Panc1 (cell line): ENCODE results near the gene KIDINS220. TPM values are rescaled to one million over a fixed set of nuclear protein-coding genes. Genes with fewer than 3 reads are reported as not detected.

Source experiments
- ATAC-seq: fragments of 200-7000 bp; cut with Tn5 transposase; 2 replicates; pipeline ENCODE4 v1.9.1; 2020; ENCODE audit warnings: mild to moderate bottlenecking, moderate library complexity
- BruUV-seq: library from RNA; stranded (reverse); fragments of 400-500 nt; replicated peaks from 2 replicates; lab custom pipeline; 2021; lab: Mats Ljungman, UMichigan
- CTCF ChIA-PET: fragments of 300-600 bp; sonication (Branson Sonifier 250); formaldehyde crosslinking; loops from one replicate; lab custom pipeline; 2022; ENCODE audit warnings: antibody characterized with exemption; lab: Charles Lee
- POLR2A ChIA-PET: fragments of 300-600 bp; sonication (Branson Sonifier 250); formaldehyde crosslinking; loops from one replicate; lab custom pipeline; 2022; ENCODE audit warnings: antibody characterized with exemption; lab: Charles Lee
- DNase-seq: peaks from one replicate; pipeline ENCODE4 v3.0.0-alpha.2; 2010; ENCODE audit warnings: low read depth, low spot score
- H3K27ac ChIP-seq: 2 replicates; pipeline ENCODE4 v1.5.1; 2011; ENCODE audit warnings: mild to moderate bottlenecking, low read length, inconsistent platforms
- H3K27me3 ChIP-seq: fragments of 200-500 bp; sonication (Bioruptor generic); 2 replicates; pipeline ENCODE4 v1.6.0; 2014; ENCODE audit warnings: low read length, inconsistent platforms; ENCODE audit not compliant: control insufficient read depth, insufficient read depth
- H3K36me3 ChIP-seq: fragments of 200-500 bp; sonication (Bioruptor generic); 2 replicates; pipeline ENCODE4 v1.5.1; 2014; ENCODE audit warnings: inconsistent platforms, mild to moderate bottlenecking, low read length, moderate library complexity; ENCODE audit not compliant: control insufficient read depth, insufficient read depth
- H3K4me1 ChIP-seq: 2 replicates; pipeline ENCODE4 v1.5.1; 2011; ENCODE audit warnings: inconsistent platforms, mild to moderate bottlenecking, low read length, moderate library complexity; ENCODE audit not compliant: control insufficient read depth, insufficient read depth
- H3K4me3 ChIP-seq, 2 experiments: 2 replicates each; pipeline ENCODE4 v1.5.1; 2011 to 2012; ENCODE audit warnings: low read depth in 2 of 2, low read length in 2 of 2, mild to moderate bottlenecking in 2 of 2, inconsistent platforms in 1 of 2, moderate library complexity in 1 of 2
- H3K9me3 ChIP-seq: fragments of 200-500 bp; sonication (Bioruptor generic); 2 replicates; pipeline ENCODE4 v1.5.1; 2014; ENCODE audit warnings: low read depth, mild to moderate bottlenecking, inconsistent platforms, low read length, moderate library complexity; ENCODE audit not compliant: control insufficient read depth, insufficient read depth
- POLR2AphosphoS5 ChIP-seq: IDR thresholded peaks from 2 replicates; pipeline ENCODE4 v1.6.1; 2012; ENCODE audit warnings: mild to moderate bottlenecking, low read depth, low read length, moderate library complexity
- SIN3A ChIP-seq: IDR thresholded peaks from 2 replicates; pipeline ENCODE4 v1.6.1; 2012; ENCODE audit warnings: low read depth, mild to moderate bottlenecking, low read length, moderate library complexity, borderline replicate concordance; ENCODE audit not compliant: insufficient read depth
- TCF7L2 ChIP-seq: IDR thresholded peaks from 2 replicates; pipeline ENCODE4 v1.6.1; 2011; ENCODE audit warnings: mild to moderate bottlenecking, low read depth, low read length, inconsistent platforms
- in situ Hi-C: cut with HindIII; loops from 2 replicates; pipeline ENCODE4 v1.10.0; 2016; ENCODE audit warnings: low sequenced_read_pairs, low pct_unique_long_range_greater_than_20kb
- intact Hi-C: fragments of 100-400 bp; cut with micrococcal nuclease; formaldehyde crosslinking; loops from one replicate; pipeline ENCODE4 v1.10.0; 2022; ENCODE audit not compliant: unreplicated experiment
- total RNA-seq: library from RNA; stranded (reverse); gene quantifications from one replicate; pipeline ENCODE4 v1.2.1, GENCODE V29; 2021; ENCODE audit not compliant: unreplicated experiment
- TF ChIP-seq, protein P1 (sequence below): fragments of 450-650 bp; IDR thresholded peaks from 2 replicates; pipeline ENCODE4 v1.5.1; 2017; ENCODE audit warnings: mild to moderate bottlenecking
- TF ChIP-seq, protein P2 (sequence below), 2 experiments: IDR thresholded peaks; 2 replicates each; pipeline ENCODE4 v1.6.1; 2011 to 2012; ENCODE audit warnings: low read depth in 2 of 2, control low read depth in 1 of 2, low read length in 1 of 2, mild to moderate bottlenecking in 1 of 2, moderate library complexity in 1 of 2; ENCODE audit not compliant: insufficient read depth in 1 of 2

Gene KIDINS220
- total RNA-seq, 1 experiment from 2014 or later: 39.3 TPM

DNA sequence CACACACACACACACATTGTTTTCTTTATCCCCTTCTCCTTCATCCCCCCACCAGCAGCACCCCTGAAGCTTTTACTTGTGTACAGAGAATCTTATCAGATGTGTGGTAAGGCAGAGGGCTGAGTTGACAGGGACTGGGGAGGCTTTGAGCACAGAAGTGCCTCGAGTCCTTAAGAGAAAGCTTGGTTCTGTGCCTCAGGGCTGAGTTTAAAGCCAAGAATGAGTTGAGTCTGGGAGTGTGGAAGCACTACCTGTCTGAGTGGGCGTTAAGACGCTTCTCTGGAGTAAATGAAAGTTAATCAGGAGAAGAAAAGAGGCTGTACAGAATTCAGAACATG lies 152.9 kb downstream of the KIDINS220 start:
- POLR2A ChIA-PET: interaction anchor here (0.6 kb wide), 1 partner anchor 957 kb away, joined by 4 read pairs; no protein-coding TSS in a partner anchor
- CTCF ChIA-PET: no interaction called here
- TF ChIP-seq TCF7L2 (no peak), SIN3A (no peak), POLR2AphosphoS5 (no peak)
- TF ChIP-seq, protein P1, sequence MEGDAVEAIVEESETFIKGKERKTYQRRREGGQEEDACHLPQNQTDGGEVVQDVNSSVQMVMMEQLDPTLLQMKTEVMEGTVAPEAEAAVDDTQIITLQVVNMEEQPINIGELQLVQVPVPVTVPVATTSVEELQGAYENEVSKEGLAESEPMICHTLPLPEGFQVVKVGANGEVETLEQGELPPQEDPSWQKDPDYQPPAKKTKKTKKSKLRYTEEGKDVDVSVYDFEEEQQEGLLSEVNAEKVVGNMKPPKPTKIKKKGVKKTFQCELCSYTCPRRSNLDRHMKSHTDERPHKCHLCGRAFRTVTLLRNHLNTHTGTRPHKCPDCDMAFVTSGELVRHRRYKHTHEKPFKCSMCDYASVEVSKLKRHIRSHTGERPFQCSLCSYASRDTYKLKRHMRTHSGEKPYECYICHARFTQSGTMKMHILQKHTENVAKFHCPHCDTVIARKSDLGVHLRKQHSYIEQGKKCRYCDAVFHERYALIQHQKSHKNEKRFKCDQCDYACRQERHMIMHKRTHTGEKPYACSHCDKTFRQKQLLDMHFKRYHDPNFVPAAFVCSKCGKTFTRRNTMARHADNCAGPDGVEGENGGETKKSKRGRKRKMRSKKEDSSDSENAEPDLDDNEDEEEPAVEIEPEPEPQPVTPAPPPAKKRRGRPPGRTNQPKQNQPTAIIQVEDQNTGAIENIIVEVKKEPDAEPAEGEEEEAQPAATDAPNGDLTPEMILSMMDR: no peak
- TF ChIP-seq, protein P2, sequence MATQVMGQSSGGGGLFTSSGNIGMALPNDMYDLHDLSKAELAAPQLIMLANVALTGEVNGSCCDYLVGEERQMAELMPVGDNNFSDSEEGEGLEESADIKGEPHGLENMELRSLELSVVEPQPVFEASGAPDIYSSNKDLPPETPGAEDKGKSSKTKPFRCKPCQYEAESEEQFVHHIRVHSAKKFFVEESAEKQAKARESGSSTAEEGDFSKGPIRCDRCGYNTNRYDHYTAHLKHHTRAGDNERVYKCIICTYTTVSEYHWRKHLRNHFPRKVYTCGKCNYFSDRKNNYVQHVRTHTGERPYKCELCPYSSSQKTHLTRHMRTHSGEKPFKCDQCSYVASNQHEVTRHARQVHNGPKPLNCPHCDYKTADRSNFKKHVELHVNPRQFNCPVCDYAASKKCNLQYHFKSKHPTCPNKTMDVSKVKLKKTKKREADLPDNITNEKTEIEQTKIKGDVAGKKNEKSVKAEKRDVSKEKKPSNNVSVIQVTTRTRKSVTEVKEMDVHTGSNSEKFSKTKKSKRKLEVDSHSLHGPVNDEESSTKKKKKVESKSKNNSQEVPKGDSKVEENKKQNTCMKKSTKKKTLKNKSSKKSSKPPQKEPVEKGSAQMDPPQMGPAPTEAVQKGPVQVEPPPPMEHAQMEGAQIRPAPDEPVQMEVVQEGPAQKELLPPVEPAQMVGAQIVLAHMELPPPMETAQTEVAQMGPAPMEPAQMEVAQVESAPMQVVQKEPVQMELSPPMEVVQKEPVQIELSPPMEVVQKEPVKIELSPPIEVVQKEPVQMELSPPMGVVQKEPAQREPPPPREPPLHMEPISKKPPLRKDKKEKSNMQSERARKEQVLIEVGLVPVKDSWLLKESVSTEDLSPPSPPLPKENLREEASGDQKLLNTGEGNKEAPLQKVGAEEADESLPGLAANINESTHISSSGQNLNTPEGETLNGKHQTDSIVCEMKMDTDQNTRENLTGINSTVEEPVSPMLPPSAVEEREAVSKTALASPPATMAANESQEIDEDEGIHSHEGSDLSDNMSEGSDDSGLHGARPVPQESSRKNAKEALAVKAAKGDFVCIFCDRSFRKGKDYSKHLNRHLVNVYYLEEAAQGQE (IDR thresholded peaks at IDR 0.05; ENCODE audit: insufficient read depth in 1 of 2, low read depth in 2 of 2, low read length in 1 of 2): no peak
- Histone ChIP-seq H3K27ac (no peak overlapping the region), H3K27me3 (no peaks in the 10 kb centered on the region), H3K4me3 (peak overlapping the region; percentile 29 to 55; a peak in 3 of 4 replicates), H3K9me3 (no peaks in the 10 kb centered on the region), H3K4me1 (peaks cover 24% of the 10 kb centered on the region), H3K36me3 (peaks cover 11% of the 10 kb centered on the region; the same call in 1 of the 2 replicates)
- intact Hi-C loops (loop anchor here (5.0 to 10.0 kb wide), 3 partner anchors 530 to 1570 kb away; no protein-coding TSS in a partner anchor), in situ Hi-C loops (no loop called here)
- no TSS peak for BruUV-seq
- no peak for ATAC-seq
- DNase-seq: no peak

DNA sequence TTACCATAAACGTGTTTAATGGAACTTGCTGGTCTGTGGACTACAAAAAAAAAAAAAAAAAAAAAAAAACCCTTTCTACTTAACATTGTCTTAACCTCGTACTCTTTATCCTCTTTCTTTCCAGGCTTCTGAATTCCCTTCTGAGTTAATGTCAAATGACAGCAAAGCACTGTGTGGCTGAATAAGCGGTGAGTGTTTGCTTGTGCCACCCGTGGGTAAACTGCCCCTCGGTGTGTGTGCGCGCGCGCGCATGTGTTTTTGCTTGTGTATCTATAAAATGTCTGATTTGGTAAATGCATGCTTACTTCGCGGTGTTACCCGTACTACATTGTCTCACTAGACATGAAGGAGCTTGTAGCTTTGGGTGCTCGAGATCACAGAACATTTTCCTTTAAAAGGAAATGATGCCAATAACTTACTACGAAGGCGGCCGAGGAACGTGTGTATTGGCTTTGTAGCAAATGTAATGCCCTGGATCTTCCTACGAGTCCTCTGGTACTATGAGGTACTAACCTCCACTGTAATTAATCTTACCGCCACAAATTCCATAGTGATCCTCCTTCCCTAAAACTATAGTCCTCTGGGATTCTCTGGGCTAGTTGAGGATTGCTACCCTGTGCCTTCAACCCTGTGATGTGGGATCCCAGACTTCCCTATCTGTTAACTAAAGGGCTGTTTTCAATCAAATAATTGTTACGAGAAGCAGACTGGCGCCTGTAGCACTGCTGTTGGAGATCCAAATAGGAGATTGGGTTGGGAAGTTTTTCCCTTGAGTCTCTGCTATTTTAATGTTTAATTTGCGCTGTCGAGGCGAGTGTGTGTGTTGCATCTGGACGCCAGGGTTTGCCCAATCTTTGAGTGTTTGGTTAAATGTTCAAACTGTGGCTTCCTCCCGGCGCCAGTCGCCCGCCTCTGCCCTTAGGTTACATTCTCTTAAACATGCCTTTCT lies 154.4 kb downstream of the KIDINS220 start:
- ATAC-seq: no peak
- in situ Hi-C loops: no loop called here
- TSS peak; percentile 91 for BruUV-seq

More for the DNA sequence above, 154.4 kb downstream of the KIDINS220 start:
- no peaks in the 10 kb centered on the region for H3K9me3 ChIP-seq
- H3K27ac ChIP-seq: peak overlapping the region; percentile 44
- DNase-seq: no peak
- H3K4me1 ChIP-seq: peaks cover 27% of the 10 kb centered on the region
- ChIA-PET CTCF (interaction anchor here (0.7 to 1.0 kb wide), 2 partner anchors 1256 to 1650 kb away, joined by 3 to 5 read pairs; no protein-coding TSS in a partner anchor), POLR2A (interaction anchor here (0.6 to 0.7 kb wide), 2 partner anchors 427 to 564 kb away, joined by 4 to 19 read pairs; no protein-coding TSS in a partner anchor)
- H3K36me3 ChIP-seq: peaks cover 11% of the 10 kb centered on the region; the same call in 1 of the 2 replicates
- TF ChIP-seq, protein P1: no peak
- TF ChIP-seq SIN3A (no peak), TCF7L2 (no peak), POLR2AphosphoS5 (no peak)
- TF ChIP-seq, protein P2 (IDR thresholded peaks at IDR 0.05; ENCODE audit: insufficient read depth in 1 of 2, low read depth in 2 of 2, low read length in 1 of 2): no peak
- intact Hi-C loops: loop anchor here (5.0 to 10.0 kb wide), 3 partner anchors 528 to 1568 kb away; no protein-coding TSS in a partner anchor
- H3K27me3 ChIP-seq: no peaks in the 10 kb centered on the region
- H3K4me3 ChIP-seq: peak overlapping the region; percentile 71 to 88
